Stimulated activated naive CD8-positive, alpha-beta T cell treated with anti-CD3 and anti-CD28 coated beads, Interleukin-15, amount 100 ng/mL, for 72 hours (primary cell): ENCODE data around the gene RAI14.
A peak's percentile ranks its signal among the peaks of the same experiment; 100 is the strongest.

Experiments
- ATAC-seq: fragments of 150-1000 bp; cut with Tn5 transposase; 2 replicates; pipeline ENCODE4 v1.10.0; 2021; ENCODE audit warnings: mild to moderate bottlenecking, moderate library complexity
- DNase-seq, 2 donors: peaks; one replicate each; pipeline ENCODE4 v3.0.0; 2021 to 2022
- H3K27ac Mint-ChIP-seq, 2 donors: one replicate each; pipeline ENCODE4 v1.8.0; 2022; ENCODE audit warnings: mild to moderate bottlenecking in 2 of 2, mixed read lengths in 2 of 2, moderate library complexity in 2 of 2
- H3K27me3 Mint-ChIP-seq: one replicate; pipeline ENCODE4 v1.8.0; 2022; ENCODE audit warnings: mixed read lengths
- H3K4me1 Mint-ChIP-seq: one replicate; pipeline ENCODE4 v1.8.0; 2022; ENCODE audit warnings: mild to moderate bottlenecking, mixed read lengths
- H3K4me3 Mint-ChIP-seq, 2 donors: one replicate each; pipeline ENCODE4 v1.8.0; 2022; ENCODE audit warnings: mild to moderate bottlenecking in 2 of 2, mixed read lengths in 2 of 2, moderate library complexity in 1 of 2
- H3K9me3 Mint-ChIP-seq, 2 donors: one replicate each; pipeline ENCODE4 v1.8.0; 2022; ENCODE audit warnings: mixed read lengths in 2 of 2

Gene RAI14

GRCh38 chr5:34865091-34865490 is 209.0 kb downstream of the RAI14 start:
- DNase-seq (no peak), ATAC-seq (no peak)
- no peak overlapping the region for H3K4me3 Mint-ChIP-seq
- H3K27me3 Mint-ChIP-seq: no peaks in the 10 kb centered on the region
- no peaks in the 10 kb centered on the region for H3K4me1 Mint-ChIP-seq
- no peaks in the 10 kb centered on the region for H3K9me3 Mint-ChIP-seq
- no peak overlapping the region for H3K27ac Mint-ChIP-seq

GRCh38 chr5:34866989-34867471 is 210.9 kb downstream of the RAI14 start:
- Mint-ChIP-seq H3K4me3 (no peak overlapping the region), H3K9me3 (no peaks in the 10 kb centered on the region), H3K4me1 (no peaks in the 10 kb centered on the region), H3K27me3 (no peaks in the 10 kb centered on the region), H3K27ac (no peak overlapping the region)
- no peak for DNase-seq
- ATAC-seq: no peak

- no peaks in the 10 kb centered on the region for H3K4me1 Mint-ChIP-seq
- H3K4me3 Mint-ChIP-seq: no peak overlapping the region
- no peak for DNase-seq
- H3K27me3 Mint-ChIP-seq: no peaks in the 10 kb centered on the region
- no peak for ATAC-seq
- H3K9me3 Mint-ChIP-seq: no peaks in the 10 kb centered on the region
- no peak overlapping the region for H3K27ac Mint-ChIP-seq
Observed at GRCh38 chr5:34867660-34868059, 211.5 kb downstream of the RAI14 start.

GRCh38 chr5:34868791-34869190 is 212.7 kb downstream of the RAI14 start:
- no peaks in the 10 kb centered on the region for H3K9me3 Mint-ChIP-seq
- H3K27me3 Mint-ChIP-seq: no peaks in the 10 kb centered on the region
- no peak overlapping the region for H3K27ac Mint-ChIP-seq
- H3K4me1 Mint-ChIP-seq: no peaks in the 10 kb centered on the region
- H3K4me3 Mint-ChIP-seq: no peak overlapping the region
- DNase-seq (no peak), ATAC-seq (no peak)

- no peaks in the 10 kb centered on the region for H3K4me1 Mint-ChIP-seq
Observed at GRCh38 chr5:34869256-34869655, 213.1 kb downstream of the RAI14 start.

GRCh38 chr5:34870382-34870781 is 214.3 kb downstream of the RAI14 start:
- H3K27me3 Mint-ChIP-seq: no peaks in the 10 kb centered on the region
- no peaks in the 10 kb centered on the region for H3K4me1 Mint-ChIP-seq
- DNase-seq (no peak), ATAC-seq (no peak)
- no peak overlapping the region for H3K27ac Mint-ChIP-seq
- no peak overlapping the region for H3K4me3 Mint-ChIP-seq
- H3K9me3 Mint-ChIP-seq: peaks cover 0 to 2% of the 10 kb centered on the region in 2 donors

More at GRCh38 chr5:34869256-34869655, 213.1 kb downstream of the RAI14 start:
- DNase-seq (no peak), ATAC-seq (no peak)
- Mint-ChIP-seq H3K4me3 (no peak overlapping the region), H3K27ac (peak overlapping the region in 1 of 2 donors; percentile 25), H3K27me3 (no peaks in the 10 kb centered on the region), H3K9me3 (no peaks in the 10 kb centered on the region)

GRCh38 chr5:34876275-34876674 is 220.1 kb downstream of the RAI14 start:
- peaks cover 0 to 21% of the 10 kb centered on the region in 2 donors for H3K9me3 Mint-ChIP-seq
- no peaks in the 10 kb centered on the region for H3K4me1 Mint-ChIP-seq
- no peak for ATAC-seq
- H3K4me3 Mint-ChIP-seq: no peak overlapping the region
- H3K27me3 Mint-ChIP-seq: no peaks in the 10 kb centered on the region
- no peak for DNase-seq
- no peak overlapping the region for H3K27ac Mint-ChIP-seq

GRCh38 chr5:34881246-34881645 is 225.1 kb downstream of the RAI14 start:
- Mint-ChIP-seq H3K9me3 (peaks cover 0 to 10% of the 10 kb centered on the region in 2 donors), H3K4me3 (no peak overlapping the region), H3K27ac (no peak overlapping the region), H3K27me3 (peaks cover 21% of the 10 kb centered on the region), H3K4me1 (no peaks in the 10 kb centered on the region)
- ATAC-seq (no peak), DNase-seq (no peak)
